SU-DHL-6 (cell line): ENCODE measurements around the gene SCRN1.

ENCODE experiments used
- CTCF ChIP-seq: fragments of 200-600 bp; sonication (generic); IDR thresholded peaks from one replicate; pipeline ENCODE4 v1.5.1; 2017; ENCODE audit warnings: antibody characterized with exemption, mild to moderate bottlenecking, low read length, moderate library complexity; ENCODE audit not compliant: insufficient read depth, poor library complexity, severe bottlenecking
- EZH2phosphoT487 ChIP-seq: fragments of 200-600 bp; sonication (generic), shearing (Covaris generic); conservative IDR thresholded peaks from 2 replicates; pipeline ENCODE4 v1.6.1; 2018; ENCODE audit warnings: mild to moderate bottlenecking, antibody characterized with exemption, low read length, moderate library complexity, mixed read lengths

GRCh38 chr7:29969738-29970137, 19.9 kb downstream of the SCRN1 start:
- TF ChIP-seq CTCF (no peak), EZH2phosphoT487 (no peak)
